ENCODE results near the gene A2M.

A2M gene

DNA sequence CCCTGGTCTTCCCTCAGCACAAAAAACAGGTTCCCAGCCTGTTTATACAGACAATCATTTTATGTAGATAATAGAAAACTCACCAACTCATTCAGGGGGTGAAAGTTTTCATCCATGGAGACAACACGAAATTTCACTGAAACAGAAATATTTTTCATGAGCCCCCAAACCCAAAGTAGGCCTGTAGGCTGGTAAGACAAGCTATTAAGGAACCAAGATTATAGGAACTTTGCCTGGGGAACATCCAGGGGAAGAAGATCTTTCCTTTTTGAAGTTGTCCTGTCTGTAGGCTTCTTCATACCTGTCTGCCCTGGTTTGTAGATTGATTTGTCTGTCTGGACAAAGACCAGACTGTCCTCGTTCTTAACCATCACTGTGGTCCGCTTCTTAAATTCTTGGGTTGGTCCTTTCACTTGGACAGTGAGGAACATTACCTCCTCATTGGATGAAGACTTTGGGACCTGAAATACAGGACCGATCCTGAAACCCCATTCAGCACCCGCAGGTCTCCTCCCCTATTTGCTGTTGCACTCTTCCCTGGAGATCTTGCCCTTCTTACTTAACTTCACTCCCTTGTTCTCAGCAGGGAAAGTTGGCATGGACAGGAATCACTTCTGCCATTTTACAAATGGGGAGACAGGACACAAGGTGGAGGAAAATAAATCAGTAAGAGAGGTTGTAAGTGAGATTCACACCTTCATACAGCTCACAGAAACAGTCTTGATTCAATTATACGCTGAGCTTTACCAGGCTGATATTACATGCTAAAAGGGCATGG, 3.5 kb downstream of the A2M start:
- no peak overlapping the region for H3K27ac ChIP-seq (ENCODE audit: low read length)
- TF ChIP-seq EZH2 (optimal IDR thresholded peaks at IDR 0.05; ENCODE audit: low read depth, low read length) = no peak
- no peak for TF ChIP-seq EZH2phosphoT487 (IDR thresholded peaks at IDR 0.05; ENCODE audit: low read length)
- TF ChIP-seq, protein P1, sequence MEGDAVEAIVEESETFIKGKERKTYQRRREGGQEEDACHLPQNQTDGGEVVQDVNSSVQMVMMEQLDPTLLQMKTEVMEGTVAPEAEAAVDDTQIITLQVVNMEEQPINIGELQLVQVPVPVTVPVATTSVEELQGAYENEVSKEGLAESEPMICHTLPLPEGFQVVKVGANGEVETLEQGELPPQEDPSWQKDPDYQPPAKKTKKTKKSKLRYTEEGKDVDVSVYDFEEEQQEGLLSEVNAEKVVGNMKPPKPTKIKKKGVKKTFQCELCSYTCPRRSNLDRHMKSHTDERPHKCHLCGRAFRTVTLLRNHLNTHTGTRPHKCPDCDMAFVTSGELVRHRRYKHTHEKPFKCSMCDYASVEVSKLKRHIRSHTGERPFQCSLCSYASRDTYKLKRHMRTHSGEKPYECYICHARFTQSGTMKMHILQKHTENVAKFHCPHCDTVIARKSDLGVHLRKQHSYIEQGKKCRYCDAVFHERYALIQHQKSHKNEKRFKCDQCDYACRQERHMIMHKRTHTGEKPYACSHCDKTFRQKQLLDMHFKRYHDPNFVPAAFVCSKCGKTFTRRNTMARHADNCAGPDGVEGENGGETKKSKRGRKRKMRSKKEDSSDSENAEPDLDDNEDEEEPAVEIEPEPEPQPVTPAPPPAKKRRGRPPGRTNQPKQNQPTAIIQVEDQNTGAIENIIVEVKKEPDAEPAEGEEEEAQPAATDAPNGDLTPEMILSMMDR (IDR thresholded peaks at IDR 0.05; ENCODE audit: low read length) = no peak
- no peak overlapping the region for H3K4me2 ChIP-seq (ENCODE audit: low read depth, low read length)

DNA sequence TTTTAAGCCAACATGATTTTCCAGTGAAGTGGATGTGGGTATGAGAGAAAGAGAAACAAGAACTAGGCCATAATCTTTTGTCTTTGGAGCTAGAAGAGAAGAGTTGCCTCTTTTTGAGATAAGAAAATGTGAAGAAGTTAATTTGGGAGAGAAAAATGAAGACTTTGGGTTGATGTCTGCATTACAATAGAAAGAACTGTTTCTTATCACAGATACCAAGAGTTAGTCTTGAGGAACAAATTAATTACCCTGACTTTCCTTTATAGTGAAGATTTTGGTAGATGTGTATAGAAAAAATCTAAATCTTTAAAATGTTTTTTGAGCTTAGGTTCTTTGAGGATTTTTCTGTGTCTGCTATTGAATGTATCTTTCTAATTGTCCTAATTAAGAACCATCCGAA, 4.2 kb downstream of the A2M start:
- Histone ChIP-seq H3K27me3 (replicated peaks; ENCODE audit: insufficient read depth, low read length) (no peaks in the 10 kb centered on the region), H3K9ac (ENCODE audit: low read length) (no peak overlapping the region), H3K9me2 (replicated peaks; ENCODE audit: insufficient read depth, low read length) (no peaks in the 10 kb centered on the region), H3F3A (ENCODE audit: insufficient read depth, low read length) (no peaks in the 10 kb centered on the region), H3K79me2 (ENCODE audit: low read length) (no peaks in the 10 kb centered on the region), H2AFZ (ENCODE audit: low read length) (no peak overlapping the region), H3K4me1 (ENCODE audit: low read length) (0 out of 2 replicates have a peak, but pooled peaks cover 3% of the 10 kb centered on the region), H3K4me2 (ENCODE audit: low read depth, low read length) (no peak overlapping the region), H3K9me3 (replicated peaks; ENCODE audit: insufficient read depth, low read length) (no peaks in the 10 kb centered on the region), H3K27ac (ENCODE audit: low read length) (no peak overlapping the region), H3K4me3 (ENCODE audit: low read length) (no peak overlapping the region), H3K36me3 (replicated peaks; ENCODE audit: insufficient read depth, low read length) (no peaks in the 10 kb centered on the region), H4K20me1 (ENCODE audit: insufficient read depth, low read length) (no peaks in the 10 kb centered on the region)
- no peak for DNase-seq
- TF ChIP-seq, protein P1 (IDR thresholded peaks at IDR 0.05; ENCODE audit: low read length) = no peak
- no peak for TF ChIP-seq EZH2phosphoT487 (IDR thresholded peaks at IDR 0.05; ENCODE audit: low read length)
- TF ChIP-seq EZH2 (optimal IDR thresholded peaks at IDR 0.05; ENCODE audit: low read depth, low read length) = no peak

More for the DNA sequence above, 3.5 kb downstream of the A2M start:
- Histone ChIP-seq H3K27me3 (replicated peaks; ENCODE audit: insufficient read depth, low read length) (no peaks in the 10 kb centered on the region), H3K79me2 (ENCODE audit: low read length) (no peaks in the 10 kb centered on the region), H2AFZ (ENCODE audit: low read length) (no peak overlapping the region), H3K9me2 (replicated peaks; ENCODE audit: insufficient read depth, low read length) (no peaks in the 10 kb centered on the region), H3K4me1 (ENCODE audit: low read length) (0 out of 2 replicates have a peak, but pooled peaks cover 4% of the 10 kb centered on the region), H3K36me3 (replicated peaks; ENCODE audit: insufficient read depth, low read length) (no peaks in the 10 kb centered on the region), H3K9ac (ENCODE audit: low read length) (no peak overlapping the region), H4K20me1 (ENCODE audit: insufficient read depth, low read length) (no peaks in the 10 kb centered on the region), H3F3A (ENCODE audit: insufficient read depth, low read length) (no peaks in the 10 kb centered on the region), H3K9me3 (replicated peaks; ENCODE audit: insufficient read depth, low read length) (no peaks in the 10 kb centered on the region), H3K4me3 (ENCODE audit: low read length) (no peak overlapping the region)
- DNase-seq = no peak

DNA sequence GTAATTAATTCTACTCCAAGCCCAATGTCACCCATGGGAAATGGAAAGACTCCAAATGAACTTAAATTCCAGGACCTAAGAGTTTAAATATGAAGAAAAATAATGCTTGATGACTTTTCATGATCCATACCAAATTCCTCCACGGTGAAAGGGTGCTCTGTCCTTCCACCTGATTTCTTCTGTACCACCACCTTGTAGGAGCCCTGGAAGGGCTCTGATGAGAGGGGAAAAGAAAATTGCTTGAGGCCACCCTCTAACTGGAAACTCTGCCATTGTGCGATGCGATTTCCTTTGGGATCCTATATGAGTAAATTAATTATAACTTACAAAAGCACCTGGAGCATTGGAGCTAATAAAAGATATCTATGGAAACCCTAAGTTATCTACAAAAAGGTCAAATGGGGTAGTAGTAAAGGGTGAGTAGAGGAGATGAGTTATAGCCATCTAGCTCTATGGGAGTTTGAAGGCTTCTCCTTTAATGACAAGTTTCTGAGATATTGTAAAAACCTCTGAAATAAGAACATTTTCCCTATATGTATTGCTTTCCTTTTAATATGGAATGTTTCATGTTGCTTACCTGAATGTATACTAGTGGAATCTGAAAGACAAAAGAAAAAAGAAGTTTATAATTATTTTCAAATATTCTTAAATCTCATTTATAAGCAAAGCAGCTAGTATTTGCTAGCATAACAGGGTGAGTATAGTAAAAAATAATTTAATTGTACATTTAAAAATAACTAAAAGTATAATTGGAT, 5.8 kb downstream of the A2M start:
- no peaks in the 10 kb centered on the region for H4K20me1 ChIP-seq (ENCODE audit: insufficient read depth, low read length)
- DNase-seq = no peak
- H3K9me3 ChIP-seq (replicated peaks; ENCODE audit: insufficient read depth, low read length) = no peaks in the 10 kb centered on the region
- H3K27ac ChIP-seq (ENCODE audit: low read length) = no peak overlapping the region
- H3K4me1 ChIP-seq (ENCODE audit: low read length) = no peaks in the 10 kb centered on the region
- TF ChIP-seq EZH2phosphoT487 (IDR thresholded peaks at IDR 0.05; ENCODE audit: low read length) (no peak), EZH2 (optimal IDR thresholded peaks at IDR 0.05; ENCODE audit: low read depth, low read length) (no peak)
- TF ChIP-seq, protein P1 (IDR thresholded peaks at IDR 0.05; ENCODE audit: low read length) = no peak
- H3K27me3 ChIP-seq (replicated peaks; ENCODE audit: insufficient read depth, low read length) = no peaks in the 10 kb centered on the region
- H3K4me2 ChIP-seq (ENCODE audit: low read depth, low read length) = no peak overlapping the region
- no peaks in the 10 kb centered on the region for H3K79me2 ChIP-seq (ENCODE audit: low read length)
- H3K9me2 ChIP-seq (replicated peaks; ENCODE audit: insufficient read depth, low read length) = no peaks in the 10 kb centered on the region
- no peak overlapping the region for H2AFZ ChIP-seq (ENCODE audit: low read length)
- no peaks in the 10 kb centered on the region for H3F3A ChIP-seq (ENCODE audit: insufficient read depth, low read length)
- no peak overlapping the region for H3K9ac ChIP-seq (ENCODE audit: low read length)
- H3K36me3 ChIP-seq (replicated peaks; ENCODE audit: insufficient read depth, low read length) = no peaks in the 10 kb centered on the region
- no peak overlapping the region for H3K4me3 ChIP-seq (ENCODE audit: low read length)
